Nephron (organoid): ENCODE results near the gene SCT.

ENCODE experiments used
- H3K27ac Mint-ChIP-seq, 3 experiments: 2 replicates each; pipeline ENCODE4 v1.8.0; 2020; ENCODE audit warnings: mixed read lengths in 3 of 3, mild to moderate bottlenecking in 2 of 3, moderate library complexity in 1 of 3
- H3K27me3 Mint-ChIP-seq: 2 replicates; pipeline ENCODE4 v1.8.0; 2021; ENCODE audit warnings: low read depth, mild to moderate bottlenecking, moderate library complexity, mixed read lengths
- H3K36me3 Mint-ChIP-seq: 2 replicates; pipeline ENCODE4 v1.8.0; 2020; ENCODE audit warnings: low read depth, mixed read lengths
- H3K4me1 Mint-ChIP-seq: 2 replicates; pipeline ENCODE4 v1.8.0; 2020; ENCODE audit warnings: mixed read lengths
- H3K4me3 Mint-ChIP-seq, 3 experiments: 2 replicates each; pipeline ENCODE4 v1.8.0; 2020; ENCODE audit warnings: mild to moderate bottlenecking in 3 of 3, mixed read lengths in 3 of 3, moderate library complexity in 2 of 3
- H3K9me3 Mint-ChIP-seq: 2 replicates; pipeline ENCODE4 v1.8.0; 2020; ENCODE audit warnings: mixed read lengths
- TF ChIP-seq, protein P1 (sequence below), 3 experiments: fragments of 200-600 bp; sonication (generic); IDR thresholded peaks; one replicate each; pipeline ENCODE4 v1.5.0; 2021; ENCODE audit warnings: antibody characterized with exemption in 3 of 3; ENCODE audit not compliant: unreplicated experiment in 3 of 3

The SCT gene

DNA sequence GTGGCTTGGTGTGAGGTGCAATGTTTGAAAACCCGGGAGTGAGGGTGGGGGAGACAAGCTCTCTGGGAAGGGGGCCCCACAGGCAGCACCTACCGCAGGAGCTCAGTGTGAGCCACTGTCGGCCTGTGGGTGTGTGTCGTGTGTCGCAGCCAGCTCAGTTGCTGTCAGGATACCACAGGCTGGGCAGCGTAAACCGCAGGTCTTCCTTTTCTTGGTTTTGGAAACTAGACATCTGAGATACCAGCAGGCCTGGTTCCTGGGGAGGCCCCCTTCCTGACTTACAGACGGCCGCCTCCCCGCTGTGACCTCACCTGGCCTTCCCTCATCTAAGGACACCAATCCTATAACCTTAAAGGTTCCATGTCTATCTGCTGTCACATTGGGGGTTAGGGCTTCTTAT is 30.6 kb downstream of the SCT start:
- no peak overlapping the region for H3K27ac Mint-ChIP-seq
- H3K4me1 Mint-ChIP-seq = no peaks in the 10 kb centered on the region
- H3K9me3 Mint-ChIP-seq = no peaks in the 10 kb centered on the region
- no peak overlapping the region for H3K4me3 Mint-ChIP-seq
- peaks cover 41% of the 10 kb centered on the region for H3K36me3 Mint-ChIP-seq
- TF ChIP-seq, protein P1, sequence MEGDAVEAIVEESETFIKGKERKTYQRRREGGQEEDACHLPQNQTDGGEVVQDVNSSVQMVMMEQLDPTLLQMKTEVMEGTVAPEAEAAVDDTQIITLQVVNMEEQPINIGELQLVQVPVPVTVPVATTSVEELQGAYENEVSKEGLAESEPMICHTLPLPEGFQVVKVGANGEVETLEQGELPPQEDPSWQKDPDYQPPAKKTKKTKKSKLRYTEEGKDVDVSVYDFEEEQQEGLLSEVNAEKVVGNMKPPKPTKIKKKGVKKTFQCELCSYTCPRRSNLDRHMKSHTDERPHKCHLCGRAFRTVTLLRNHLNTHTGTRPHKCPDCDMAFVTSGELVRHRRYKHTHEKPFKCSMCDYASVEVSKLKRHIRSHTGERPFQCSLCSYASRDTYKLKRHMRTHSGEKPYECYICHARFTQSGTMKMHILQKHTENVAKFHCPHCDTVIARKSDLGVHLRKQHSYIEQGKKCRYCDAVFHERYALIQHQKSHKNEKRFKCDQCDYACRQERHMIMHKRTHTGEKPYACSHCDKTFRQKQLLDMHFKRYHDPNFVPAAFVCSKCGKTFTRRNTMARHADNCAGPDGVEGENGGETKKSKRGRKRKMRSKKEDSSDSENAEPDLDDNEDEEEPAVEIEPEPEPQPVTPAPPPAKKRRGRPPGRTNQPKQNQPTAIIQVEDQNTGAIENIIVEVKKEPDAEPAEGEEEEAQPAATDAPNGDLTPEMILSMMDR (IDR thresholded peaks at IDR 0.05; ENCODE audit: unreplicated experiment in 3 of 3) = no peak
- no peaks in the 10 kb centered on the region for H3K27me3 Mint-ChIP-seq

DNA sequence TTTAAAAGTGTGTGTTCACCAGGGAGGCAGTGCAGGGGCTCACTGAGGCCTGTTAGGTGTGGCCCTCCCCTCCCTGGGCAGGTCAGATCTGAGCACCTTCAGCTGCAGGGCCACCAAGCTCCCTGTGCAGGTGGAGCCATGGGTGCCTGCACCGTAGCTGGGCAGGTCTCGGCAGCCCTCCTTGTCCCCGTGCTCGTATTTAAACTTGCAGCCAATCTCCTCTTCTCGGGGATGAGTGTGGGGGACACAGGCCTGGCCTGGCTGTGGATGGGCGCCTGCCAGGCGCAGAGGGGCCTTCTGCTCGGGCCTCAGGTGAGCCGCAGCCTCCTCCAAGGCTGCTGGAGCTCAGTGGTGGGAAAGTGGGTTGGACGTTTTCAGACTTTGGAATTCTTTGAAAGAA is 31.6 kb downstream of the SCT start:
- Mint-ChIP-seq H3K9me3 (no peaks in the 10 kb centered on the region), H3K4me1 (no peaks in the 10 kb centered on the region), H3K27ac (no peak overlapping the region), H3K27me3 (no peaks in the 10 kb centered on the region), H3K36me3 (peaks cover 47% of the 10 kb centered on the region), H3K4me3 (no peak overlapping the region)
- TF ChIP-seq, protein P1 (IDR thresholded peaks at IDR 0.05; ENCODE audit: unreplicated experiment in 3 of 3) = no peak

DNA sequence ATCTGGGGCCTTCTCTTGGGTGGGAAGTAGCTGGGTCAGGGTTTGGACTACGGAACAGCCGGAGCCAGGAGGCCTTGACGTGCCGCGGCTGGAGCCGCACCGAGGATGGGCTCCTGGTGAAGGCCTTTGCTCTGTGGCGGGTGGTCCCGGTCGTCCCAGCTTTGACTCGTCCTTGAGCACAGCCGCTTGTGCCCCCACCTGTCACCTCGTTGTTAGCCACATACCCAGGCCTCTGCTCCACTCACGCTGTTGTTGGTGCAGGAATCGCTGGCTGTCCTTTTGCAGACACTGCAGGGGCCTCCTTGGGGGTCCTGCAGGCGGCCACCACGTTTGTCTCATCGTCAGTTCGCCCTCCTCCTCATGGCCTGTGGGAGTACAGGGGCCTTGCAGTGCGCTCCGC is 33.6 kb downstream of the SCT start:
- TF ChIP-seq, protein P1 (IDR thresholded peaks at IDR 0.05; ENCODE audit: unreplicated experiment in 3 of 3) = no peak

DNA sequence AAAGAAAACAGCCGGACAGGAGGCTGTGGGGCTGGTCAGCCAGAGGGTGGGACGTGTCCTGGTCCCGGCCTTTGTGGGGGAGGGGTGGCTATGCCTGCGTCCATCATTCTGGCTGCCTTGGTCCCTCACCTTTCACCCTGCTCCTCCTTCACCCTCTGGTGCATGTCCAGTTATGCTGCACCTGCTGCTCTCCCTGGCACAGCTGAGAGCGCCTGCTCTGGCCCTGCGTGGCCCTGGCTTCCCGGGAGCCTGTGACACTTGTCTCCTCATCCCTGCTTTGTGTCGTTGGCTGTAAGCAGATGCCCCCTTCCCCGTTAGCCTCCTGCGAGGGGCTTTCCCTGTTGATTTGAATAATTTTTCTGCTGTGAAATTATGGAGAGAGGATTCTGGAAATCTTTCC is 34.1 kb downstream of the SCT start:
- Mint-ChIP-seq H3K27ac (no peak overlapping the region), H3K27me3 (no peaks in the 10 kb centered on the region), H3K36me3 (peaks cover 60% of the 10 kb centered on the region), H3K4me1 (no peaks in the 10 kb centered on the region), H3K9me3 (no peaks in the 10 kb centered on the region), H3K4me3 (no peak overlapping the region)
- TF ChIP-seq, protein P1 (IDR thresholded peaks at IDR 0.05; ENCODE audit: unreplicated experiment in 3 of 3) = no peak

More for the DNA sequence above, 33.6 kb downstream of the SCT start:
- Mint-ChIP-seq H3K9me3 (no peaks in the 10 kb centered on the region), H3K27ac (no peak overlapping the region), H3K27me3 (no peaks in the 10 kb centered on the region), H3K4me1 (no peaks in the 10 kb centered on the region), H3K36me3 (peaks cover 58% of the 10 kb centered on the region), H3K4me3 (no peak overlapping the region)

DNA sequence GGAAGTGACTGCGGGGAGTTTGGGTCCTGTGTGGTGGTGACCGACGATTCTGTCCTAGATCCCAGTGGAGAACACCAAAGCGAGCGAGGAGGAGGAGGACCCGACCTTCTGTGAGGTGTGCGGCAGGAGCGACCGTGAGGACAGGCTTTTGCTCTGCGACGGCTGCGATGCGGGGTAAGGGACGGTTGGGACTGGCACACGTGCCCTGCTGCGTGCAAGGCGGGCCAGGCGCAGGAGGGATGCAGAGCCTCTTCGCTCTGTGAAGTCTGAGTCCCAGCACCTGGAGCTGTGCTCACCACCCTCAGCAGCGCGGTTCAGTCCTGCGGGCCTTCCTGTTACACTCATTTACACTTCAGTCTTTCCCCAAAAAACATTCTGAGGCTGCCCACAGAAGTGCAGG is 34.5 kb downstream of the SCT start:
- no peaks in the 10 kb centered on the region for H3K4me1 Mint-ChIP-seq
- H3K9me3 Mint-ChIP-seq = no peaks in the 10 kb centered on the region
- H3K27me3 Mint-ChIP-seq = no peaks in the 10 kb centered on the region

DNA sequence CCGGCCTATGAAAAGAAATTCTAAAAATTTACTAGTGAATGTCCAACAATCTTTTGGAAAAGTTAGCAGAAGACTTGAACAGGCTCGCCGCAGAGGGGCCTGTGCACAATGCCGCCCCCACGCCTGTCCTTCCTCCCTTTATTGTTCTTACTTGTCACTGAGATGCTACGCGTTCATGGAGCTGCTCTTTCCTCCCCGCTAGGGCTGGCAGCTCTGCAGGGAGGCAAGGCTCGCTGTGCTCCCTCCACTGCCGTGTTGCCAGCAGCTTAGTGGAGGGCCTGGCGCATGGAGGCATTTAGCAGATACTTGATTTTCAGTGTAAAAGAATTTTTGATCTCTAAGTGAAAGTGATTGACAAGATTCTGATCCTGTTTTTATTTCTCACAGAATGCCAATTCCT is 36.0 kb downstream of the SCT start:
- Mint-ChIP-seq H3K27ac (no peak overlapping the region), H3K27me3 (no peaks in the 10 kb centered on the region), H3K4me1 (no peaks in the 10 kb centered on the region), H3K9me3 (no peaks in the 10 kb centered on the region), H3K36me3 (peaks cover 66% of the 10 kb centered on the region), H3K4me3 (no peak overlapping the region)
- TF ChIP-seq, protein P1 (IDR thresholded peaks at IDR 0.05; ENCODE audit: unreplicated experiment in 3 of 3) = no peak

More for the DNA sequence above, 34.5 kb downstream of the SCT start:
- Mint-ChIP-seq H3K27ac (no peak overlapping the region), H3K36me3 (peaks cover 64% of the 10 kb centered on the region), H3K4me3 (no peak overlapping the region)
- TF ChIP-seq, protein P1 (IDR thresholded peaks at IDR 0.05; ENCODE audit: unreplicated experiment in 3 of 3) = no peak
